Keratinocyte (primary cell): ENCODE measurements around the gene C6orf47. TPM values are rescaled to one million over a fixed set of nuclear protein-coding genes. Genes with fewer than 3 reads are reported as not detected.

Experiments used
- DNase-seq: peaks from one replicate; pipeline ENCODE4 v3.0.0-alpha.2; 2011; ENCODE audit warnings: low read depth, missing footprints, low spot score
- FAIRE-seq: peaks from 2 replicates; lab custom pipeline; 2011; peaks lifted over from hg19 to GRCh38; lab: Jason Lieb, UNC
- H2AFZ ChIP-seq: 2 replicates; pipeline ENCODE4 v1.6.0; 2012; ENCODE audit warnings: low read length, control low read depth, inconsistent platforms; ENCODE audit not compliant: control insufficient read depth
- H3K27ac ChIP-seq: 2 replicates; pipeline ENCODE4 v1.5.1; 2011; ENCODE audit warnings: low read length; ENCODE audit not compliant: control insufficient read depth, insufficient read depth
- H3K27me3 ChIP-seq: 3 replicates; pipeline ENCODE4 v1.6.0; 2011; ENCODE audit warnings: low read length; ENCODE audit not compliant: control insufficient read depth, insufficient read depth; ENCODE audit errors: extremely low read depth
- H3K36me3 ChIP-seq, 2 experiments: 2 replicates in 1 of 2; 3 replicates in 1 of 2; pipeline ENCODE4 v1.5.1; 2011; ENCODE audit warnings: low read length in 2 of 2, mild to moderate bottlenecking in 1 of 2; ENCODE audit not compliant: control insufficient read depth in 2 of 2, insufficient read depth in 2 of 2; ENCODE audit errors: extremely low read depth in 1 of 2
- H3K4me1 ChIP-seq: 3 replicates; pipeline ENCODE4 v1.5.1; 2011; ENCODE audit warnings: low read length; ENCODE audit not compliant: control insufficient read depth, insufficient read depth; ENCODE audit errors: extremely low read depth
- H3K4me2 ChIP-seq: 3 replicates; pipeline ENCODE4 v1.6.0; 2011; ENCODE audit warnings: low read depth, low read length; ENCODE audit not compliant: control insufficient read depth, insufficient read depth; ENCODE audit errors: extremely low read depth
- H3K4me3 ChIP-seq, 3 experiments: fragments of 200-600 bp in 1 of 3; sonication (generic) in 1 of 3; 2 replicates in 2 of 3; 3 replicates in 1 of 3; pipeline ENCODE4 v1.5.1; 2011 to 2016; ENCODE audit warnings: low read length in 3 of 3, mild to moderate bottlenecking in 3 of 3, control low read depth in 2 of 3, inconsistent platforms in 1 of 3, low read depth in 1 of 3, mixed read lengths in 1 of 3, mixed run types in 1 of 3, moderate library complexity in 1 of 3; ENCODE audit not compliant: control insufficient read depth in 2 of 3, insufficient read depth in 2 of 3; ENCODE audit errors: extremely low read depth in 1 of 3
- H3K79me2 ChIP-seq: 2 replicates; pipeline ENCODE4 v1.6.0; 2012; ENCODE audit warnings: low read length; ENCODE audit not compliant: control insufficient read depth, insufficient read depth
- H3K9ac ChIP-seq: 3 replicates; pipeline ENCODE4 v1.6.0; 2011; ENCODE audit warnings: low read length; ENCODE audit not compliant: control insufficient read depth, insufficient read depth; ENCODE audit errors: extremely low read depth
- H3K9me1 ChIP-seq: 3 replicates; pipeline ENCODE4 v1.6.0; 2011; ENCODE audit warnings: low read length; ENCODE audit not compliant: control insufficient read depth, insufficient read depth; ENCODE audit errors: extremely low read depth
- H3K9me3 ChIP-seq: 2 replicates; pipeline ENCODE4 v1.5.1; 2012; ENCODE audit warnings: low read depth, low read length; ENCODE audit not compliant: control insufficient read depth
- H4K20me1 ChIP-seq: 3 replicates; pipeline ENCODE4 v1.6.0; 2011; ENCODE audit warnings: low read length; ENCODE audit not compliant: control insufficient read depth, insufficient read depth; ENCODE audit errors: extremely low read depth
- CTCF ChIP-seq, 3 experiments: IDR thresholded peaks in 1 of 3; conservative IDR thresholded peaks in 1 of 3; optimal IDR thresholded peaks in 1 of 3; 2 replicates in 2 of 3; 3 replicates in 1 of 3; pipeline versions ENCODE3 to v1.5.1; 2011; ENCODE audit warnings: low read length in 3 of 3, mild to moderate bottlenecking in 3 of 3, moderate library complexity in 2 of 3, control low read depth in 1 of 3, inconsistent platforms in 1 of 3; ENCODE audit not compliant: insufficient read depth in 2 of 3; ENCODE audit errors: extremely low read depth in 1 of 3
- EZH2 ChIP-seq: IDR thresholded peaks from one replicate; pipeline ENCODE4 v1.6.1; 2012; ENCODE audit warnings: inconsistent platforms, mild to moderate bottlenecking, low read length, moderate library complexity
- dilution Hi-C: fragments of 300-500 bp; cut with MboI; formaldehyde crosslinking; loops from one replicate; pipeline ENCODE4 v1.7.0; 2020; ENCODE audit warnings: low sequenced_read_pairs; ENCODE audit not compliant: extremely low pct_ligation_motif_present
- polyA plus RNA-seq, 5 experiments: library from polyadenylated mRNA; depleted of rRNA in 3 of 5; stranded (reverse) in 3 of 5; stranded (forward) in 1 of 5; unstranded in 1 of 5; fragments of >200 nt; gene quantifications; 1 replicate in 1 of 5; 2 replicates in 3 of 5; 3 replicates in 1 of 5; pipeline versions ENCODE4 v1.2.1 to v1.2.3, GENCODE V29; 2011 to 2012; ENCODE audit warnings: missing spikeins in 2 of 5, low read depth in 1 of 5, low replicate concordance in 1 of 5

The C6orf47 gene
- polyA plus RNA-seq, 1 donor (not counting 4 experiments of a cell fraction or from before 2014, with no cell fraction given) = 7.9 TPM

- Histone ChIP-seq H3K4me3 (no peak overlapping the region), H3K36me3 (no peaks in the 10 kb centered on the region), H3K27me3 (no peaks in the 10 kb centered on the region), H3K9ac (no peak overlapping the region), H3K4me2 (no peak overlapping the region), H2AFZ (no peak overlapping the region), H3K4me1 (no peaks in the 10 kb centered on the region), H3K27ac (no peak overlapping the region), H3K9me3 (no peaks in the 10 kb centered on the region), H3K79me2 (no peaks in the 10 kb centered on the region), H3K9me1 (no peaks in the 10 kb centered on the region), H4K20me1 (no peaks in the 10 kb centered on the region)
- FAIRE-seq = no peak
- DNase-seq = no peak
- dilution Hi-C loops = no loop called here
- TF ChIP-seq CTCF (optimal IDR thresholded peaks at IDR 0.05 in 1 of 3, IDR thresholded peaks at IDR 0.05 in 1 of 3, conservative IDR thresholded peaks at IDR 0.05 in 1 of 3; ENCODE audit: extremely low read depth in 1 of 3, insufficient read depth in 2 of 3, low read length in 3 of 3) (no peak), EZH2 (no peak)
Measured at GRCh38 chr6:31614075-31614619, 46.4 kb downstream of the C6orf47 start.

GRCh38 chr6:31610968-31611367 lies 49.6 kb downstream of the C6orf47 start:
- H3K4me2 ChIP-seq = no peak overlapping the region
- TF ChIP-seq CTCF (optimal IDR thresholded peaks at IDR 0.05 in 1 of 3, IDR thresholded peaks at IDR 0.05 in 1 of 3, conservative IDR thresholded peaks at IDR 0.05 in 1 of 3; ENCODE audit: extremely low read depth in 1 of 3, insufficient read depth in 2 of 3, low read length in 3 of 3) (no peak), EZH2 (no peak)
- no peaks in the 10 kb centered on the region for H3K27me3 ChIP-seq
- no peaks in the 10 kb centered on the region for H3K4me1 ChIP-seq
- no peaks in the 10 kb centered on the region for H3K79me2 ChIP-seq
- H3K4me3 ChIP-seq = no peak overlapping the region
- dilution Hi-C loops = no loop called here
- no peaks in the 10 kb centered on the region for H4K20me1 ChIP-seq
- no peaks in the 10 kb centered on the region for H3K36me3 ChIP-seq
- FAIRE-seq (no peak), DNase-seq (no peak)
- H3K9me1 ChIP-seq = no peaks in the 10 kb centered on the region
- no peak overlapping the region for H3K27ac ChIP-seq
- no peak overlapping the region for H3K9ac ChIP-seq
- no peak overlapping the region for H2AFZ ChIP-seq
- no peaks in the 10 kb centered on the region for H3K9me3 ChIP-seq
